Neural progenitor cell (in vitro differentiated cells): ENCODE results near the gene DLG4.

Source experiments
- CTCF ChIP-seq: fragments of 200-600 bp; sonication (generic); IDR thresholded peaks from 2 replicates; pipeline ENCODE4 v1.5.1; 2017; ENCODE audit warnings: antibody characterized with exemption, mild to moderate bottlenecking
- EZH2 ChIP-seq: fragments of 200-600 bp; sonication (generic); IDR thresholded peaks from 2 replicates; pipeline ENCODE4 v1.6.1; 2017; ENCODE audit warnings: antibody characterized with exemption, mild to moderate bottlenecking, moderate library complexity
- EZH2phosphoT487 ChIP-seq: fragments of 200-600 bp; sonication (generic); IDR thresholded peaks from 2 replicates; pipeline ENCODE4 v1.6.1; 2017; ENCODE audit warnings: antibody characterized with exemption

GRCh38 chr17:7249830-7250229 is 30.2 kb upstream of the DLG4 start:
- TF ChIP-seq CTCF (no peak), EZH2 (no peak), EZH2phosphoT487 (no peak)
